GM18511 (cell line): Measurements from ENCODE around the gene RAPGEF3.

Experiments
- ATAC-seq: cut with Tn5 transposase; IDR thresholded peaks from one replicate; pipeline ENCODE4 v1.9.1; 2021; ENCODE audit warnings: mild to moderate bottlenecking, moderate library complexity; ENCODE audit not compliant: unreplicated experiment

RAPGEF3 gene

GRCh38 chr12:47745485-47746041, 13.1 kb downstream of the RAPGEF3 start:
- no peak for ATAC-seq

- no peak for ATAC-seq
These were observed 13.8 kb downstream of the RAPGEF3 start for GRCh38 chr12:47744778-47745436.

- no peak for ATAC-seq
These were observed 14.6 kb downstream of the RAPGEF3 start for GRCh38 chr12:47744005-47744651.

GRCh38 chr12:47743311-47743860, 15.3 kb downstream of the RAPGEF3 start:
- ATAC-seq, result no peak

GRCh38 chr12:47742253-47742825, 16.3 kb downstream of the RAPGEF3 start:
- ATAC-seq, result no peak

GRCh38 chr12:47741340-47741703, 17.4 kb downstream of the RAPGEF3 start:
- ATAC-seq, result peak; percentile 35

- ATAC-seq, result peak; percentile 56
These were observed 17.9 kb downstream of the RAPGEF3 start for GRCh38 chr12:47740606-47741339.

GRCh38 chr12:47739979-47740378, 18.7 kb downstream of the RAPGEF3 start:
- ATAC-seq, result peak; percentile 74

GRCh38 chr12:47739297-47739696, 19.4 kb downstream of the RAPGEF3 start:
- ATAC-seq, result no peak

GRCh38 chr12:47737936-47738594, 20.6 kb downstream of the RAPGEF3 start:
- no peak for ATAC-seq

GRCh38 chr12:47736877-47737676, 21.6 kb downstream of the RAPGEF3 start:
- no peak for ATAC-seq

- ATAC-seq, result no peak
These were observed 22.5 kb downstream of the RAPGEF3 start for GRCh38 chr12:47736216-47736615.

GRCh38 chr12:47735649-47736048, 23.0 kb downstream of the RAPGEF3 start:
- no peak for ATAC-seq

- no peak for ATAC-seq
These were observed 23.8 kb downstream of the RAPGEF3 start for GRCh38 chr12:47734725-47735480.

- no peak for ATAC-seq
These were observed 25.5 kb downstream of the RAPGEF3 start for GRCh38 chr12:47733142-47733541.

GRCh38 chr12:47732504-47732903, 26.2 kb downstream of the RAPGEF3 start:
- ATAC-seq, result no peak

GRCh38 chr12:47731723-47732122, 27.0 kb downstream of the RAPGEF3 start:
- no peak for ATAC-seq

GRCh38 chr12:47730341-47730744, 28.3 kb downstream of the RAPGEF3 start:
- ATAC-seq, result no peak

GRCh38 chr12:47729233-47729632, 29.4 kb downstream of the RAPGEF3 start:
- ATAC-seq, result no peak
